ENCODE data around the gene DHCR7. TPM values are rescaled to one million over a fixed set of nuclear protein-coding genes. Genes with fewer than 3 reads are reported as not detected.

The DHCR7 gene
- total and polyA plus RNA-seq, 2 donors (not counting 1 experiment from before 2014, with no cell fraction given), result 90.8 to 148 TPM

DNA sequence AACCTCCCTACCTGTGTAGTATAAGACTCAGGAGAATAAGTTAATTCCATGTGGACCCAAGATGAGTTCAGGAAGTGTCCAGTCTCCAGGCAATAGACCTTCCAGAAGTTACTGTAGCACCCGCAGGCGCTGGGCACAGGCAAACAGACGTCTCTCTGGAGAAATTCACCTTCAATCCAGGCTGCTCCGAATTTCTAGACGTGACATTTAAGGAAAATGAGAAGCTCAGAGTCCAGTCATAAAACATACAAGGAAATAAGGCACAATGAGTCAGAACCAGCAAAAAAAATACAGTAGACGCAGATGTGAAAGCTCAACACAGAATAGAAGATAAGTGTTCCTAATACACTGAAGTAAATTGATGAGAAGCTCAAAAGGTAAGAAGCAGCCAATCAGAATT is 19.0 kb upstream of the DHCR7 start:
- H3K4me3 ChIP-seq (replicated peaks in 1 of 4; ENCODE audit: control extremely low read depth in 1 of 4, insufficient read depth in 1 of 4, low read depth in 3 of 4, low read length in 4 of 4), result no peak overlapping the region
- peaks cover 5% of the 10 kb centered on the region for H3K36me3 ChIP-seq (ENCODE audit: control insufficient read depth, insufficient read depth, low read length)
- H3K9ac ChIP-seq (ENCODE audit: insufficient read depth, low read length), result no peak overlapping the region
- H3K4me1 ChIP-seq (ENCODE audit: control insufficient read depth, extremely low read depth, insufficient read depth, low read length), result no peaks in the 10 kb centered on the region
- TF ChIP-seq, protein P1, sequence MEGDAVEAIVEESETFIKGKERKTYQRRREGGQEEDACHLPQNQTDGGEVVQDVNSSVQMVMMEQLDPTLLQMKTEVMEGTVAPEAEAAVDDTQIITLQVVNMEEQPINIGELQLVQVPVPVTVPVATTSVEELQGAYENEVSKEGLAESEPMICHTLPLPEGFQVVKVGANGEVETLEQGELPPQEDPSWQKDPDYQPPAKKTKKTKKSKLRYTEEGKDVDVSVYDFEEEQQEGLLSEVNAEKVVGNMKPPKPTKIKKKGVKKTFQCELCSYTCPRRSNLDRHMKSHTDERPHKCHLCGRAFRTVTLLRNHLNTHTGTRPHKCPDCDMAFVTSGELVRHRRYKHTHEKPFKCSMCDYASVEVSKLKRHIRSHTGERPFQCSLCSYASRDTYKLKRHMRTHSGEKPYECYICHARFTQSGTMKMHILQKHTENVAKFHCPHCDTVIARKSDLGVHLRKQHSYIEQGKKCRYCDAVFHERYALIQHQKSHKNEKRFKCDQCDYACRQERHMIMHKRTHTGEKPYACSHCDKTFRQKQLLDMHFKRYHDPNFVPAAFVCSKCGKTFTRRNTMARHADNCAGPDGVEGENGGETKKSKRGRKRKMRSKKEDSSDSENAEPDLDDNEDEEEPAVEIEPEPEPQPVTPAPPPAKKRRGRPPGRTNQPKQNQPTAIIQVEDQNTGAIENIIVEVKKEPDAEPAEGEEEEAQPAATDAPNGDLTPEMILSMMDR (conservative IDR thresholded peaks at IDR 0.05 in 1 of 2, IDR thresholded peaks at IDR 0.05 in 1 of 2; ENCODE audit: low read depth in 1 of 2, low read length in 2 of 2), result no peak
- no peak for TF ChIP-seq EZH2 (IDR thresholded peaks at IDR 0.05; ENCODE audit: low read length, missing control alignments)
- H4K20me1 ChIP-seq (ENCODE audit: control insufficient read depth, extremely low read depth, insufficient read depth, low read length), result no peaks in the 10 kb centered on the region
- H3K9me3 ChIP-seq (ENCODE audit: control insufficient read depth, insufficient read depth, low read depth, low read length), result no peaks in the 10 kb centered on the region
- H3K27me3 ChIP-seq (ENCODE audit: control insufficient read depth, insufficient read depth, low read length), result no peaks in the 10 kb centered on the region
- no peak overlapping the region for H3K4me2 ChIP-seq (ENCODE audit: extremely low read depth, insufficient read depth, low read length)
- H3K27ac ChIP-seq (ENCODE audit: insufficient read depth, low read length), result no peak overlapping the region
- H3K79me2 ChIP-seq (ENCODE audit: control insufficient read depth, insufficient read depth, low read length), result no peaks in the 10 kb centered on the region
- no peak overlapping the region for H2AFZ ChIP-seq (ENCODE audit: low read length)
- DNase-seq (ENCODE audit: low read depth in 2 of 2), result no peak

DNA sequence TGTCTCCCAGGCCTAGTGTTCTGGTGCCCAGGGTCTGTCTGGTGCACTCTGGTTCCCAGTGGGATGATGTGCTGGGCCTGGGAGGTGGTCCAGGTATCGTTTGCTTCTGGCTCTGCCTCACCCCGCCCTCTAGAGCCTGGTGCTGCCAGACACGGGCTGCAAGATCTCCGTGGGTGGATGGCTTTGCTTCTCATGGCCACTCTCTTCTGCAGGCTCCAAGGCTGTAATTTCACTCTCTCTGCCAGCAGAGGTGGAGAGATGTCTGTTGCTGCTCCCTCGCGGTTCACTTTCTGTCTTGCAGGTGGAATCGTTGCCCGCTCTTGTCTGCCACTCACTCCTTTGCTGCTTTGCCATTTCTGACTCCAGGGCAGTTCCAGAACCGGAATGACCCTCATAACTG is 18.2 kb upstream of the DHCR7 start:
- Histone ChIP-seq H3K9me3 (ENCODE audit: control insufficient read depth, insufficient read depth, low read depth, low read length) (no peaks in the 10 kb centered on the region), H3K9ac (ENCODE audit: insufficient read depth, low read length) (no peak overlapping the region), H3K4me2 (ENCODE audit: extremely low read depth, insufficient read depth, low read length) (no peak overlapping the region), H2AFZ (ENCODE audit: low read length) (no peak overlapping the region), H3K4me1 (ENCODE audit: control insufficient read depth, extremely low read depth, insufficient read depth, low read length) (no peaks in the 10 kb centered on the region), H3K36me3 (ENCODE audit: control insufficient read depth, insufficient read depth, low read length) (peaks cover 5% of the 10 kb centered on the region), H3K27me3 (ENCODE audit: control insufficient read depth, insufficient read depth, low read length) (no peaks in the 10 kb centered on the region), H3K27ac (ENCODE audit: insufficient read depth, low read length) (no peak overlapping the region), H3K79me2 (ENCODE audit: control insufficient read depth, insufficient read depth, low read length) (no peaks in the 10 kb centered on the region), H4K20me1 (ENCODE audit: control insufficient read depth, extremely low read depth, insufficient read depth, low read length) (no peaks in the 10 kb centered on the region), H3K4me3 (replicated peaks in 1 of 4; ENCODE audit: control extremely low read depth in 1 of 4, insufficient read depth in 1 of 4, low read depth in 3 of 4, low read length in 4 of 4) (no peak overlapping the region)
- TF ChIP-seq, protein P1 (conservative IDR thresholded peaks at IDR 0.05 in 1 of 2, IDR thresholded peaks at IDR 0.05 in 1 of 2; ENCODE audit: low read depth in 1 of 2, low read length in 2 of 2), result no peak
- TF ChIP-seq EZH2 (IDR thresholded peaks at IDR 0.05; ENCODE audit: low read length, missing control alignments), result no peak
- DNase-seq (ENCODE audit: low read depth in 2 of 2), result no peak

DNA sequence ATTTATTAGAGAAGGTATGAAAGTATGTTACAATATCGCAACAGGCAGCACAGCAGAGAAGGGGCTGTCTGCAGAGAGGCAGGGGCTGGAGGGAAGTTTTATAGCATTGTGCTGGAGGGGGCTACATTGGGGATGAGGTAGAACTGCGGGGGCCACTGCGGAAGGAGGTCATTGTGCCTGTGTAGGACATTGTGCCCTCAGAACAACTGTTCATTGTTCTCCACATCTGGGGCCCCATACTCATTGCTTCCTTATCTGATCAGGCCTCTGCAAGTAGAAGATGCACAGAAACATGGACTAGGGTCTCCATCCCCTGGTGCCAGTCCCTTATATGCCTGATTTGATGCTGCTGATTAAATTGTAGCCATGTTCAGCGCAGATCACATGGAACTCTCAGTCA is 16.9 kb upstream of the DHCR7 start:
- H2AFZ ChIP-seq (ENCODE audit: low read length), result no peak overlapping the region
- H3K4me3 ChIP-seq (replicated peaks in 1 of 4; ENCODE audit: control extremely low read depth in 1 of 4, insufficient read depth in 1 of 4, low read depth in 3 of 4, low read length in 4 of 4), result no peak overlapping the region
- no peaks in the 10 kb centered on the region for H3K79me2 ChIP-seq (ENCODE audit: control insufficient read depth, insufficient read depth, low read length)
- H3K9me3 ChIP-seq (ENCODE audit: control insufficient read depth, insufficient read depth, low read depth, low read length), result no peaks in the 10 kb centered on the region
- H3K36me3 ChIP-seq (ENCODE audit: control insufficient read depth, insufficient read depth, low read length), result peaks cover 5% of the 10 kb centered on the region
- DNase-seq (ENCODE audit: low read depth in 2 of 2), result no peak
- no peak overlapping the region for H3K9ac ChIP-seq (ENCODE audit: insufficient read depth, low read length)
- no peak for TF ChIP-seq EZH2 (IDR thresholded peaks at IDR 0.05; ENCODE audit: low read length, missing control alignments)
- TF ChIP-seq, protein P1 (conservative IDR thresholded peaks at IDR 0.05 in 1 of 2, IDR thresholded peaks at IDR 0.05 in 1 of 2; ENCODE audit: low read depth in 1 of 2, low read length in 2 of 2), result no peak
- no peaks in the 10 kb centered on the region for H4K20me1 ChIP-seq (ENCODE audit: control insufficient read depth, extremely low read depth, insufficient read depth, low read length)
- no peaks in the 10 kb centered on the region for H3K27me3 ChIP-seq (ENCODE audit: control insufficient read depth, insufficient read depth, low read length)
- no peak overlapping the region for H3K27ac ChIP-seq (ENCODE audit: insufficient read depth, low read length)
- H3K4me2 ChIP-seq (ENCODE audit: extremely low read depth, insufficient read depth, low read length), result no peak overlapping the region
- no peaks in the 10 kb centered on the region for H3K4me1 ChIP-seq (ENCODE audit: control insufficient read depth, extremely low read depth, insufficient read depth, low read length)

Measured in fibroblast of lung (primary cell).